ENCODE data around the gene PLA1A. TPM values are rescaled to one million over a fixed set of nuclear protein-coding genes. Genes with fewer than 3 reads are reported as not detected.

The PLA1A gene
- total and polyA plus RNA-seq, 10 of the 15 experiments (the other 5 are each of a cell fraction or from before 2014, with no cell fraction given) = 2.9 to 106 (median 4.8) TPM

GRCh38 chr3:119595639-119596334, 1.9 kb upstream of the PLA1A start:
- SMC1A ChIA-PET (ENCODE audit: uncharacterized antibody, unreplicated experiment) = interaction anchor here (0.8 to 4.9 kb wide), 22 partner anchors 8 to 97 kb away, joined by 3 to 41 read pairs (median 5); partner anchors contain the start of genes CD80 and TIMMDC1
- H4K20me1 ChIP-seq (ENCODE audit: control insufficient read depth, insufficient read depth) = no peaks in the 10 kb centered on the region
- POLR2A ChIA-PET = interaction anchor here (0.6 to 10.4 kb wide), 17 partner anchors 7 to 132 kb away, joined by 3 to 133 read pairs (median 4); partner anchors contain the start of genes ADPRH and TMEM39A
- in situ Hi-C loops (cut with MboI) = loop anchor here (5.0 kb wide), 1 partner anchor 82 kb away; the partner anchor contains the start of gene COX17
- no peak for DNase-seq (ENCODE audit: low read depth, low spot score)
- no TSS peak for BruUV-seq (replicated peaks)
- RAD21 ChIA-PET (ENCODE audit: unreplicated experiment) = interaction anchor here (0.6 to 1.9 kb wide), 11 partner anchors 8 to 141 kb away, joined by 3 to 21 read pairs (median 4); partner anchors contain the start of gene CD80
- peak overlapping the region; percentile 87 for H3K27ac ChIP-seq (ENCODE audit: control insufficient read depth, insufficient read depth)
- intact Hi-C loops (cut with micrococcal nuclease; ENCODE audit: unreplicated experiment) = no loop called here
- peaks cover 2% of the 10 kb centered on the region; the same call in 2 of the 3 replicates for H3K9me3 ChIP-seq (replicated peaks; ENCODE audit: control insufficient read depth, insufficient read depth, low read length)
- peak overlapping the region; percentile 44 for H3K9ac ChIP-seq (ENCODE audit: control insufficient read depth, insufficient read depth, low read length)
- peaks cover 23% of the 10 kb centered on the region for H3K79me2 ChIP-seq (ENCODE audit: control insufficient read depth, insufficient read depth, low read length)
- H3K36me3 ChIP-seq (ENCODE audit: control insufficient read depth in 2 of 2, insufficient read depth in 2 of 2, low read length in 1 of 2) = no peaks in the 10 kb centered on the region
- CTCF ChIA-PET = interaction anchor here (0.9 to 2.9 kb wide), 13 partner anchors 9 to 85 kb away, joined by 3 to 21 read pairs (median 6); partner anchors contain the start of gene CD80
- no peak for ATAC-seq
- 94% methylated on average over 7 of the region's 7 CpGs for WGBS (ENCODE audit: insufficient coverage, insufficient replicate concordance, low lambda C conversion rate, missing lambda C conversion rate)
- no peak overlapping the region for H3K4me3 ChIP-seq
- H3K27me3 ChIP-seq (replicated peaks in 1 of 2; ENCODE audit: control insufficient read depth in 2 of 2, insufficient read depth in 2 of 2, low read length in 1 of 2) = no peaks in the 10 kb centered on the region
- H3K4me1 ChIP-seq (ENCODE audit: control insufficient read depth, insufficient read depth, low read length) = peaks cover 51% of the 10 kb centered on the region
- H2AFZ ChIP-seq (ENCODE audit: control insufficient read depth, low read depth, low read length) = peak overlapping the region; percentile 37
- H3K4me2 ChIP-seq (ENCODE audit: control insufficient read depth, insufficient read depth) = peak overlapping the region; percentile 58
- FAIRE-seq = no peak
- TF ChIP-seq ATF7 (IDR thresholded peaks at IDR 0.05; ENCODE audit: low read depth) = peak; percentile 29; the same call in 1 of the 2 replicates
- peak; percentile 48; the same call in 1 of the 2 replicates for TF ChIP-seq ZNF687 (IDR thresholded peaks at IDR 0.05)
- no peak for TF ChIP-seq CEBPZ (IDR thresholded peaks at IDR 0.05; ENCODE audit: low read depth, low read length)
- TF ChIP-seq STAT1 (conservative IDR thresholded peaks at IDR 0.05) = no peak
- TF ChIP-seq, protein P1, sequence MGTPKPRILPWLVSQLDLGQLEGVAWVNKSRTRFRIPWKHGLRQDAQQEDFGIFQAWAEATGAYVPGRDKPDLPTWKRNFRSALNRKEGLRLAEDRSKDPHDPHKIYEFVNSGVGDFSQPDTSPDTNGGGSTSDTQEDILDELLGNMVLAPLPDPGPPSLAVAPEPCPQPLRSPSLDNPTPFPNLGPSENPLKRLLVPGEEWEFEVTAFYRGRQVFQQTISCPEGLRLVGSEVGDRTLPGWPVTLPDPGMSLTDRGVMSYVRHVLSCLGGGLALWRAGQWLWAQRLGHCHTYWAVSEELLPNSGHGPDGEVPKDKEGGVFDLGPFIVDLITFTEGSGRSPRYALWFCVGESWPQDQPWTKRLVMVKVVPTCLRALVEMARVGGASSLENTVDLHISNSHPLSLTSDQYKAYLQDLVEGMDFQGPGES (IDR thresholded peaks at IDR 0.05) = no peak
- TF ChIP-seq PKNOX1 (IDR thresholded peaks at IDR 0.05) = peak; percentile 72
- peak; percentile 41; the same call in 1 of the 2 replicates for TF ChIP-seq IKZF1 (conservative IDR thresholded peaks at IDR 0.05)
- peak; percentile 51; the same call in 1 of the 2 replicates for TF ChIP-seq MLLT1 (IDR thresholded peaks at IDR 0.05)
- 0 out of 2 replicates have a peak, but pooled peaks have one; percentile 43 for TF ChIP-seq TCF12 (IDR thresholded peaks at IDR 0.05; ENCODE audit: low read depth, low read length)
- TF ChIP-seq YY1 (IDR thresholded peaks at IDR 0.05; ENCODE audit: low read depth, low read length) = 0 out of 2 replicates have a peak, but pooled peaks have one; percentile 3

Measured in GM12878 (cell line).